OCI-LY3 (cell line): ENCODE measurements around the gene ZMYM3.

Source experiments
- H2AFZ ChIP-seq: fragments of 200-600, 300-600 bp; shearing (Covaris generic); 2 replicates; pipeline ENCODE4 v1.6.0; 2014; ENCODE audit warnings: antibody characterized with exemption, low read depth, low read length
- H3K27ac ChIP-seq: fragments of 200-600, 300-600 bp; sonication (generic); 2 replicates; pipeline ENCODE4 v1.5.1; 2014; ENCODE audit warnings: mild to moderate bottlenecking, low read length, moderate library complexity, mixed read lengths
- H3K27me3 ChIP-seq: fragments of 200-600, 300-600 bp; sonication (generic); 2 replicates; pipeline ENCODE4 v1.6.1; 2014; ENCODE audit warnings: low read depth, low read length, mixed read lengths
- H3K36me3 ChIP-seq: fragments of 200-600, 300-600 bp; sonication (generic); replicated peaks from 2 replicates; pipeline ENCODE3; 2014; ENCODE audit warnings: low read depth, low read length, mixed read lengths
- H3K4me1 ChIP-seq: fragments of 300-600, 200-600 bp; sonication (generic); 2 replicates; pipeline ENCODE4 v1.6.1; 2014; ENCODE audit warnings: low read length, mixed read lengths
- H3K4me2 ChIP-seq: fragments of 200-600, 300-600 bp; sonication (generic); 2 replicates; pipeline ENCODE4 v1.6.1; 2014; ENCODE audit warnings: low read length, mixed read lengths
- H3K4me3 ChIP-seq: fragments of 300-600, 200-600 bp; sonication (generic); 2 replicates; pipeline ENCODE4 v1.5.1; 2014; ENCODE audit warnings: antibody characterized with exemption, mild to moderate bottlenecking, low read length, moderate library complexity
- H3K79me2 ChIP-seq: fragments of 300-600, 200-600 bp; shearing (Covaris generic); 2 replicates; pipeline ENCODE4 v1.6.1; 2014; ENCODE audit warnings: mild to moderate bottlenecking, low read length, mixed read lengths
- H3K9ac ChIP-seq: fragments of 300-600, 200-600 bp; shearing (Covaris generic); 2 replicates; pipeline ENCODE4 v1.6.0; 2014; ENCODE audit warnings: mild to moderate bottlenecking, low read length, moderate library complexity
- H3K9me3 ChIP-seq: fragments of 200-600, 300-600 bp; shearing (Covaris generic); 2 replicates; pipeline ENCODE4 v1.6.1; 2014; ENCODE audit warnings: low read length, mixed read lengths; ENCODE audit not compliant: insufficient read depth
- H4K20me1 ChIP-seq: fragments of 200-600, 300-600 bp; sonication (generic); 2 replicates; pipeline ENCODE4 v1.6.1; 2016; ENCODE audit warnings: low read length, mixed read lengths; ENCODE audit not compliant: insufficient read depth
- CTCF ChIP-seq: fragments of 200-600, 300-600 bp; sonication (generic); IDR thresholded peaks from 2 replicates; pipeline ENCODE4 v1.5.1; 2014; ENCODE audit warnings: antibody characterized with exemption, low read length, low read depth
- EZH2phosphoT487 ChIP-seq: fragments of 200-600 bp; shearing (Covaris generic); IDR thresholded peaks from 2 replicates; pipeline ENCODE4 v1.6.1; 2018; ENCODE audit warnings: antibody characterized with exemption, mixed run types, low read depth

Gene ZMYM3

GRCh38 chrX:71253253-71254091, 468 bp downstream of the ZMYM3 start:
- H2AFZ ChIP-seq = peak overlapping the region; percentile 82; the same call in 1 of the 2 replicates
- H4K20me1 ChIP-seq = 0 out of 2 replicates have a peak, but pooled peaks cover 3% of the 10 kb centered on the region
- TF ChIP-seq EZH2phosphoT487 = no peak
- peak; percentile 54 for TF ChIP-seq CTCF
- H3K79me2 ChIP-seq = peaks cover 19% of the 10 kb centered on the region
- H3K27ac ChIP-seq = peak overlapping the region; percentile 74
- H3K4me1 ChIP-seq = peaks cover 16% of the 10 kb centered on the region
- peak overlapping the region; percentile 89 for H3K4me2 ChIP-seq
- H3K9me3 ChIP-seq = no peaks in the 10 kb centered on the region
- peak overlapping the region; percentile 100 for H3K9ac ChIP-seq
- H3K4me3 ChIP-seq = peak overlapping the region; percentile 100
- peaks cover 4% of the 10 kb centered on the region for H3K36me3 ChIP-seq
- H3K27me3 ChIP-seq = no peaks in the 10 kb centered on the region

GRCh38 chrX:71252221-71252620, 1.7 kb downstream of the ZMYM3 start:
- H3K79me2 ChIP-seq = peaks cover 19% of the 10 kb centered on the region
- no peaks in the 10 kb centered on the region for H3K27me3 ChIP-seq
- H3K4me1 ChIP-seq = peaks cover 16% of the 10 kb centered on the region
- H4K20me1 ChIP-seq = 0 out of 2 replicates have a peak, but pooled peaks cover 3% of the 10 kb centered on the region
- no peak for TF ChIP-seq CTCF
- no peak for TF ChIP-seq EZH2phosphoT487
- H3K36me3 ChIP-seq = peaks cover 4% of the 10 kb centered on the region
- no peaks in the 10 kb centered on the region for H3K9me3 ChIP-seq
- no peak overlapping the region for H2AFZ ChIP-seq
- H3K4me3 ChIP-seq = peak overlapping the region; percentile 100
- H3K27ac ChIP-seq = no peak overlapping the region
- no peak overlapping the region for H3K9ac ChIP-seq
- H3K4me2 ChIP-seq = peak overlapping the region; percentile 89

- no peak overlapping the region for H3K9ac ChIP-seq
- no peak overlapping the region for H3K4me3 ChIP-seq
These were observed 2.4 kb downstream of the ZMYM3 start for GRCh38 chrX:71251466-71251973.

More at GRCh38 chrX:71251466-71251973, 2.4 kb downstream of the ZMYM3 start:
- Histone ChIP-seq H3K9me3 (no peaks in the 10 kb centered on the region), H3K27ac (no peak overlapping the region), H2AFZ (no peak overlapping the region), H3K4me2 (no peak overlapping the region), H3K79me2 (peaks cover 19% of the 10 kb centered on the region), H3K27me3 (no peaks in the 10 kb centered on the region), H3K4me1 (peaks cover 16% of the 10 kb centered on the region), H3K36me3 (peaks cover 4% of the 10 kb centered on the region), H4K20me1 (0 out of 2 replicates have a peak, but pooled peaks cover 3% of the 10 kb centered on the region)
- TF ChIP-seq CTCF = no peak
- no peak for TF ChIP-seq EZH2phosphoT487
